HepG2 (cell line): ENCODE measurements around the gene SMPD3. TPM values are rescaled to one million over a fixed set of nuclear protein-coding genes. Genes with fewer than 3 reads are reported as not detected.
A peak's percentile ranks its signal among the peaks of the same experiment; 100 is the strongest.

Experiments
- ATAC-seq: fragments of 200-7000 bp; cut with Tn5 transposase; 3 replicates; pipeline ENCODE4 v1.9.1; 2020; ENCODE audit warnings: mild to moderate bottlenecking, moderate library complexity
- BruUV-seq: library from RNA; stranded (reverse); fragments of 400-500 nt; replicated peaks from 2 replicates; lab custom pipeline; 2021; lab: Mats Ljungman, UMichigan
- CTCF ChIA-PET: fragments of 300-600 bp; formaldehyde crosslinking; extraction: SDS; loops from one replicate; lab custom pipeline; 2021; ENCODE audit warnings: low total read pairs, inconsistent platforms, low intra/inter-chr PET ratio; lab: Yijun Ruan, JAX
- POLR2A ChIA-PET: fragments of 350-600 bp; sonication (Branson Sonifier 250); formaldehyde crosslinking; loops from one replicate; lab custom pipeline; 2020; ENCODE audit warnings: antibody characterized with exemption, inconsistent platforms; lab: Yijun Ruan, JAX
- DNase-seq: peaks from one replicate; pipeline ENCODE4 v3.0.0-alpha.2; 2015; ENCODE audit warnings: low spot score
- FAIRE-seq: peaks from 3 replicates; lab custom pipeline; 2011; peaks lifted over from hg19 to GRCh38; lab: Jason Lieb, UNC
- H2AFZ ChIP-seq: one replicate; pipeline ENCODE4 v1.6.1; 2011; ENCODE audit warnings: low read length, inconsistent platforms
- H3K27ac ChIP-seq: fragments of 300-600 bp; 3 replicates; pipeline ENCODE4 v1.8.0; 2011; ENCODE audit warnings: mixed run types, mild to moderate bottlenecking, mixed read lengths, low read length, inconsistent platforms; ENCODE audit not compliant: insufficient read depth; ENCODE audit errors: extremely low read length
- H3K27me3 ChIP-seq, 2 experiments: fragments of 200-600 bp in 1 of 2; 2 replicates in 1 of 2; 3 replicates in 1 of 2; pipeline versions ENCODE4 v1.6.0 to v1.8.0; 2011; ENCODE audit warnings: low read length in 2 of 2, mild to moderate bottlenecking in 2 of 2, moderate library complexity in 2 of 2, inconsistent platforms in 1 of 2; ENCODE audit not compliant: insufficient read depth in 2 of 2, control insufficient read depth in 1 of 2
- H3K36me3 ChIP-seq, 2 experiments: fragments of 200-600 bp in 1 of 2; replicated peaks in 1 of 2; 2 replicates in 1 of 2; 3 replicates in 1 of 2; pipeline versions ENCODE4 v1.5.1 to v1.8.0; 2011; ENCODE audit warnings: low read length in 2 of 2, inconsistent platforms in 1 of 2; ENCODE audit not compliant: insufficient read depth in 2 of 2, control insufficient read depth in 1 of 2
- H3K4me1 ChIP-seq: 2 replicates; pipeline ENCODE4 v1.5.1; 2012; ENCODE audit warnings: low read length, inconsistent platforms; ENCODE audit not compliant: insufficient read depth
- H3K4me2 ChIP-seq: 2 replicates; pipeline ENCODE4 v1.6.0; 2011; ENCODE audit warnings: low read depth, low read length, inconsistent platforms
- H3K4me3 ChIP-seq, 3 experiments: fragments of 200-600 bp in 1 of 3; sonication (generic), shearing (Covaris generic) in 1 of 3; replicated peaks in 1 of 3; 2 replicates each; pipeline ENCODE4 v1.5.1; 2011 to 2016; ENCODE audit warnings: low read length in 3 of 3, inconsistent platforms in 2 of 3, low read depth in 2 of 3, mild to moderate bottlenecking in 2 of 3, control low read depth in 1 of 3, mixed read lengths in 1 of 3; ENCODE audit not compliant: insufficient read depth in 1 of 3
- H3K79me2 ChIP-seq: one replicate; pipeline ENCODE4 v1.6.1; 2011; ENCODE audit warnings: low read length, inconsistent platforms; ENCODE audit not compliant: insufficient read depth
- H3K9ac ChIP-seq: 2 replicates; pipeline ENCODE4 v1.6.0; 2011; ENCODE audit warnings: mild to moderate bottlenecking, low read depth, low read length, inconsistent platforms; ENCODE audit not compliant: insufficient read depth
- H3K9me3 ChIP-seq: 2 replicates; pipeline ENCODE4 v1.5.1; 2012; ENCODE audit warnings: mild to moderate bottlenecking, low read length
- H4K20me1 ChIP-seq: 2 replicates; pipeline ENCODE4 v1.6.0; 2011; ENCODE audit warnings: inconsistent platforms, mild to moderate bottlenecking, low read length, moderate library complexity; ENCODE audit not compliant: insufficient read depth
- FOXP1 ChIP-seq, 2 experiments: fragments of 450-650 bp in 1 of 2; IDR thresholded peaks; 2 replicates each; pipeline ENCODE4 v1.6.1; 2017 to 2018; ENCODE audit warnings: antibody characterized with exemption in 1 of 2
- HNRNPL ChIP-seq: fragments of 200-400 bp; formaldehyde crosslinking; IDR thresholded peaks from 2 replicates; pipeline ENCODE4 v1.6.1; 2017; ENCODE audit warnings: mild to moderate bottlenecking, low read depth, low read length
- NCOR1 ChIP-seq: fragments of 200-600 bp; sonication (generic); IDR thresholded peaks from 2 replicates; pipeline ENCODE4 v1.7.0; 2017; ENCODE audit warnings: antibody characterized with exemption, low read length, borderline replicate concordance
- REXO4 ChIP-seq: sonication (generic); formaldehyde crosslinking; IDR thresholded peaks from 2 replicates; pipeline ENCODE4 v1.8.0; 2022; ENCODE audit warnings: missing genetic modification reagents, mild to moderate bottlenecking, borderline replicate concordance
- TBL1XR1 ChIP-seq: fragments of 150-350 bp; IDR thresholded peaks from 2 replicates; pipeline ENCODE4 v1.6.1; 2014; ENCODE audit warnings: borderline replicate concordance, low read length; ENCODE audit not compliant: partially characterized antibody
- XRCC5 ChIP-seq: fragments of 200-400 bp; formaldehyde crosslinking; optimal IDR thresholded peaks from 2 replicates; pipeline ENCODE3; 2017; ENCODE audit warnings: mild to moderate bottlenecking, low read length
- ZNF768 ChIP-seq: sonication (generic); formaldehyde crosslinking; IDR thresholded peaks from 2 replicates; pipeline ENCODE4 v1.4.0; 2020; ENCODE audit warnings: missing genetic modification reagents
- WGBS: methylation state at CpG from one replicate; pipeline ENCODE4 v1.1.6; 2017; ENCODE audit warnings: low lambda C conversion rate; 5-methylcytosine and 5-hydroxymethylcytosine counted together
- in situ Hi-C: cut with HindIII; loops from 2 replicates; pipeline ENCODE4 v1.10.0; 2017; ENCODE audit warnings: low pct_unique_long_range_greater_than_20kb; ENCODE audit not compliant: extremely low pct_ligation_motif_present
- intact Hi-C: fragments of 100-400 bp; cut with micrococcal nuclease; formaldehyde crosslinking; loops from one replicate; pipeline ENCODE4 v1.10.0; 2022; ENCODE audit not compliant: unreplicated experiment
- polyA plus RNA-seq, 8 experiments: library from polyadenylated mRNA; depleted of rRNA in 3 of 8; stranded (reverse) in 7 of 8; unstranded in 1 of 8; fragments of >200 nt; fragmentation: Illumina TruSeq in 4 of 8; extraction: Trizol in 4 of 8; gene quantifications; 2 replicates each; pipeline versions ENCODE4 v1.2.1 to v1.2.3, GENCODE V29; 2011 to 2016; ENCODE audit warnings: low read depth in 4 of 8, missing spikeins in 1 of 8, mixed read lengths in 1 of 8; ENCODE audit not compliant: insufficient read depth in 1 of 8
- total RNA-seq, 5 experiments: library from RNA; depleted of rRNA; stranded (reverse); fragments of >200 nt; fragmentation: Illumina TruSeq; extraction: Trizol; gene quantifications; 2 replicates each; pipeline ENCODE4 v1.2.3, GENCODE V29; 2016; ENCODE audit warnings: low read depth in 1 of 5
- TF ChIP-seq, protein P1 (sequence below): sonication (generic); formaldehyde crosslinking; IDR thresholded peaks from 2 replicates; pipeline ENCODE4 v1.4.0; 2020; ENCODE audit warnings: missing genetic modification reagents
- TF ChIP-seq, protein P2 (sequence below): sonication (generic); formaldehyde crosslinking; IDR thresholded peaks from 2 replicates; pipeline ENCODE4 v1.5.0; 2020; ENCODE audit warnings: mild to moderate bottlenecking, missing genetic modification reagents, moderate library complexity

The SMPD3 gene
- total and polyA plus RNA-seq, 2 of the 13 experiments (the other 11 are each of a cell fraction or from before 2014, with no cell fraction given): 0.07 to 0.32 TPM

DNA sequence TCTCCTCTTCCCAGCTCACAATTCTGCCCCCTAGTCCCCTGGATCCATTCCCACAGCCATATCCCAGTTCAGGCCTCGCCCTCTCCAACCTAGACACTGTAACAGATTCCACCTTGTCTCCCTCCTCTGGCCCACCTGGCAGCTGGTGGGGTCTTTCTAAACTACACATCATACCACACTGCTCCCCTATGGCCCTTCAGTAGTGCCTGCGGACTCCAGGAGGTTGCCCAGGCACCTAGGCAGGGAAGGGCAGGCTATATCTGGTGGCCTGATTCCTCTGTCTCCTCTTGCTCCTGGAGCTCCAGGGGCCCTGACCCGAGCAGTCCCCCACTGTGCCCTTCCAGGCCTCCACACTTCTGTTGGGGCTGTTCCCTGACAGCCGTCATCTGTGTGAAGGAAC is 64.5 kb downstream of the SMPD3 start (continued):
- TF ChIP-seq NCOR1 (no peak), REXO4 (no peak)

DNA sequence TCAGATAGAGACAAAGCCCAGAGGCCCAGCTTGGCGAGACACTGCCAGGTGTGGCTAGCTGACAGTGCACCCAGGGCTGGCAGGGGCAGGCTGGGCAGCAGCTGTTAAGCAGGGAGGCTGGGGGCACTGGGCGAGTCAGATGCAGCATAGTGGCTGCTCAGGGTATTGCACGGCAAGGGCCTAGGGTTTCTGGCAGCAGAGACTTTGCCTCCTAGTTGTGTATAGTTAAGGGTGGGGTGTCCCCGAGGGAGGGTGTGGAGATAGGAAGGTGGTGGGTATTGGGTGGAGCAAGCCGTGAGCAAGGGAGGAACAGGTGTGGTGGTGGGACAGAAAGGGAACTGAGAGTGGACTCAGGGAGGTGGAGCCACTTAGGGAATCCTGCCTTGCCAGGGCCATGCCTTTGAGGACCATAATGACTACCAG is 66.0 kb downstream of the SMPD3 start:
- H3K9ac ChIP-seq: no peak overlapping the region
- ATAC-seq: peak; percentile 75

More for the DNA sequence above, 66.0 kb downstream of the SMPD3 start:
- peaks cover 2 to 42% of the 10 kb centered on the region in 2 experiments; a peak in 4 of 5 replicates for H3K27me3 ChIP-seq
- H3K4me2 ChIP-seq: no peak overlapping the region
- POLR2A ChIA-PET: no interaction called here
- H4K20me1 ChIP-seq: no peaks in the 10 kb centered on the region
- intact Hi-C loops: loop anchor here (10.0 kb wide), 1 partner anchor 62 kb away; the partner anchor contains the start of gene SMPD3
- CTCF ChIA-PET: no interaction called here
- H3K9me3 ChIP-seq: no peaks in the 10 kb centered on the region
- no peak for DNase-seq
- in situ Hi-C loops: no loop called here
- H3K36me3 ChIP-seq: no peaks in the 10 kb centered on the region
- no peak overlapping the region for H2AFZ ChIP-seq
- H3K79me2 ChIP-seq: no peaks in the 10 kb centered on the region
- BruUV-seq: no TSS peak
- peak; percentile 33; the same call in 1 of the 2 replicates for TF ChIP-seq ZNF768 (CRISPR knock-in tag)
- no peak for TF ChIP-seq FOXP1 (IDR thresholded peaks at IDR 0.05)
- TF ChIP-seq FOXP1 (CRISPR knock-in tag; IDR thresholded peaks at IDR 0.05): no peak
- 0 out of 2 replicates have a peak, but pooled peaks have one; percentile 44 for TF ChIP-seq HNRNPL
- TF ChIP-seq, protein P1, sequence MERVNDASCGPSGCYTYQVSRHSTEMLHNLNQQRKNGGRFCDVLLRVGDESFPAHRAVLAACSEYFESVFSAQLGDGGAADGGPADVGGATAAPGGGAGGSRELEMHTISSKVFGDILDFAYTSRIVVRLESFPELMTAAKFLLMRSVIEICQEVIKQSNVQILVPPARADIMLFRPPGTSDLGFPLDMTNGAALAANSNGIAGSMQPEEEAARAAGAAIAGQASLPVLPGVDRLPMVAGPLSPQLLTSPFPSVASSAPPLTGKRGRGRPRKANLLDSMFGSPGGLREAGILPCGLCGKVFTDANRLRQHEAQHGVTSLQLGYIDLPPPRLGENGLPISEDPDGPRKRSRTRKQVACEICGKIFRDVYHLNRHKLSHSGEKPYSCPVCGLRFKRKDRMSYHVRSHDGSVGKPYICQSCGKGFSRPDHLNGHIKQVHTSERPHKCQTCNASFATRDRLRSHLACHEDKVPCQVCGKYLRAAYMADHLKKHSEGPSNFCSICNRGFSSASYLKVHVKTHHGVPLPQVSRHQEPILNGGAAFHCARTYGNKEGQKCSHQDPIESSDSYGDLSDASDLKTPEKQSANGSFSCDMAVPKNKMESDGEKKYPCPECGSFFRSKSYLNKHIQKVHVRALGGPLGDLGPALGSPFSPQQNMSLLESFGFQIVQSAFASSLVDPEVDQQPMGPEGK (CRISPR knock-in tag): peak; percentile 22; the same call in 1 of the 2 replicates
- TF ChIP-seq, protein P2, sequence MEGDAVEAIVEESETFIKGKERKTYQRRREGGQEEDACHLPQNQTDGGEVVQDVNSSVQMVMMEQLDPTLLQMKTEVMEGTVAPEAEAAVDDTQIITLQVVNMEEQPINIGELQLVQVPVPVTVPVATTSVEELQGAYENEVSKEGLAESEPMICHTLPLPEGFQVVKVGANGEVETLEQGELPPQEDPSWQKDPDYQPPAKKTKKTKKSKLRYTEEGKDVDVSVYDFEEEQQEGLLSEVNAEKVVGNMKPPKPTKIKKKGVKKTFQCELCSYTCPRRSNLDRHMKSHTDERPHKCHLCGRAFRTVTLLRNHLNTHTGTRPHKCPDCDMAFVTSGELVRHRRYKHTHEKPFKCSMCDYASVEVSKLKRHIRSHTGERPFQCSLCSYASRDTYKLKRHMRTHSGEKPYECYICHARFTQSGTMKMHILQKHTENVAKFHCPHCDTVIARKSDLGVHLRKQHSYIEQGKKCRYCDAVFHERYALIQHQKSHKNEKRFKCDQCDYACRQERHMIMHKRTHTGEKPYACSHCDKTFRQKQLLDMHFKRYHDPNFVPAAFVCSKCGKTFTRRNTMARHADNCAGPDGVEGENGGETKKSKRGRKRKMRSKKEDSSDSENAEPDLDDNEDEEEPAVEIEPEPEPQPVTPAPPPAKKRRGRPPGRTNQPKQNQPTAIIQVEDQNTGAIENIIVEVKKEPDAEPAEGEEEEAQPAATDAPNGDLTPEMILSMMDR: peak; percentile 27
- TF ChIP-seq TBL1XR1: no peak
- TF ChIP-seq XRCC5: peak; percentile 44
- TF ChIP-seq, all 625 proteins: peak for 5
- FAIRE-seq: no peak
- H3K27ac ChIP-seq: no peak overlapping the region
- H3K4me1 ChIP-seq: peaks cover 23% of the 10 kb centered on the region
- H3K4me3 ChIP-seq: no peak overlapping the region
- 20% methylated on average over 5 of the region's 5 CpGs for WGBS
